Activated CD8-positive, alpha-beta memory T cell treated with anti-CD3 and anti-CD28 coated beads, Interleukin-2, amount 50 U/mL, for 24 hours (primary cell): ENCODE measurements around the gene SEL1L2.

ENCODE experiments used
- DNase-seq: peaks from one replicate; pipeline ENCODE4 v3.0.0-alpha.2; 2020; ENCODE audit errors: extremely low read depth

SEL1L2 gene

GRCh38 chr20:13928901-13929300 is 61.5 kb downstream of the SEL1L2 start:
- DNase-seq = no peak

DNA sequence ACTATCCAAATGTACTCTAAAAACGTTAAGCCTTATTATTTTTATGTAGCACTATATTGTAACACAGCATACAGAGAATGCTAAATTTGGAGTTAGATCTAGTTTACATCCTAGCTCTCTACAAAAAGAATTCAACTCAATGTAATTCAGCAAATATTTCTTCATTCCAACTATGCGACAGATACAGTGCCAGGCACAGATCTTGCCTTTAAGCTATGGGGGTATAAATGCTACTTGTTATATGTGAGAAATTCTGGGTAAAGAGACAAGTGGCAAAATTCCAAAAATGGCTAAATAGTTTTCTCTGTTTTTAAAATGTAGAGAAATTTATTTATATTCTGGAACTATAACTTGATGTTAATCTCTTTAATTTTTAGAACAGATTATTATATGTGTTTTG is 63.2 kb downstream of the SEL1L2 start:
- no peak for DNase-seq

DNA sequence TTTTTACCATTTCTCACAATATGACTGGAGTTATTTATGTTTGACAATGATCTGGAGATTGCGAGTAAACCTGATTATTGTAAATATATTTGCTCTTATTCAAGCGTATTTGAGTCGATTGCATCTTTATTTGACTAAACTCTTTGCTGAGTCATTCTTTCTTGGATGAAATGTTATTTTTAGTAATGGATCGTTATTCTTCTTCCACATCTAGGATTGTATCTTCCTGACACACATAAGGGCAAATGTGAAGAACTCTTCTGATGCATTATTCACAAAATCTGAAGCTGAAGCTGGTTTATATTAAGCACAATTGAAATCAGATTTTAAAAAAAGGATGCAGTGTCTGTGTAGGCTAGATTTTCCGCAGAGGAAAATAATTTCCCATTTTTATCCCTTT is 68.2 kb downstream of the SEL1L2 start:
- DNase-seq = no peak

DNA sequence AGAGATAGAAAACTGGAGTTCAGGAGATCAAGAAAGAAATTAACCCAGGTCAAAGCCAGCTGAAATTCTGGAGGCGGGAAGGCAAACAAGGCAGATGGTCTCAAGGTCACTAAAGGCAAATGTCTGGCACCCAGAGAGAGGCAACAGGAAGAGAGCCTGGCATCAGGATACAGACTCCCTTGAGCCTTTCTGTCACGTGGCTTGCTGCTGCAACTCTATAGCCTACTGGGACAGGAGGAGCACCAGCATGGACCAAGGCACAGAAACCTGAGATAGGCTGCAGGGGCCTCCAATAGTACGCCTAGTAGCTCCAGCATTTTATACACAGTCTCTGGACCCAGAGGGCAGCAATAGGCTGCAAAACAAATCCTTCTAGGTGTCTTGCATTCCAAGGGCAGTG is 75.1 kb downstream of the SEL1L2 start:
- no peak for DNase-seq

DNA sequence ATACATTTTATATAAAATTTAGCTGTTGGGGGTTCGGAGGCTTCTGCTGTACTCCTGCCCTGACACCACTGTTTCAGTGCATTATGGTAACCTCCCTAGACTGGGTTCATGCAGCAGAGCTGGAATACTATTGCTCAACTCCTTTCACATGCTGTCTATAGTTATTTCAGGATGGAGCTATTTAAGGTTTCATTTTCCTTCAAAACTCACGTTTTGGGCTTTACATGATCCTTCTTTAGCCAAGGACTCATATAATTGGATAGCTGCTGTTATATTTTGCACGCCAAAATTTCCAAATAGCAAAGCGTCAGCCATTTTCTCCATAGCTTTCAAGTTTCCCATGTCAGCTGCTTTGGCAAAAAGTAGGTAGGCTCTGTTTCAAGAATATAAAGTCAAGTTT is 76.8 kb downstream of the SEL1L2 start:
- no peak for DNase-seq

DNA sequence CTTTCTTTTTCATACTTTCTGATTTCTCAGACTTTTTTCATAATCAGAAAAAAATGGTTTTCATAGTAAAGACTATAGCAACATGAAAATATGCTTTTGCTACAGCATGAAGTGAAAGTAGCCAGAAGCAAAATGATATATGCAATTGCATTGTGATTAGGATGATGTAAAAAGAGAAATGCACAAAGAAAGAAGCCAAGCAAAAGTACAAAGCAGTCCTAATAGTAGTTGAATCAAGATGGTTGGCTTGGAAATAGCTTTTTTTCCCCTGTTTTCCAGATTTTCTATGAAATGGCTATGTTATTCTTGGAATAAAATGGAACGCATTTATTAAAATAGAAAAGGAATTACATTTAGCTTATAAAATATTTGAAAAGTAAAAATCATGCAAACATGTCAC is 77.3 kb downstream of the SEL1L2 start:
- no peak for DNase-seq

DNA sequence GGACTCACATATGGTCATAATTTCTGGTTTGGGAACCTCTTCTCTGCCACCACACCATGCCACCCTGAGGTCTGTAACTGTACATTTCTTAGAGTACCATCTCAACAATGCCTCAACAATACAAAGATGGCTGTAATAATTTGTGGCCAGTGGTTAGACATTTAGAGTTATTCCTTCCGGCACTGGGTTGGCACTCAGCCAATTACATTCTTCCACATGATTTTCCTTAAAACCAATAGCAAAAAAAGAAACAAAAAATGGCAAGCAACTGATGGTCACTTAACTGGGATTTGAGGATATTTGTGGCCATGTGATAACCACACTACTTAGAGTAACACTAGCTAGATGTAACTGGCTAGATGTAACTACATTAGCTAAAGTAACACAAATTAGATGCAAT is 79.9 kb downstream of the SEL1L2 start:
- no peak for DNase-seq

GRCh38 chr20:13909067-13909466 is 81.3 kb downstream of the SEL1L2 start:
- no peak for DNase-seq

DNA sequence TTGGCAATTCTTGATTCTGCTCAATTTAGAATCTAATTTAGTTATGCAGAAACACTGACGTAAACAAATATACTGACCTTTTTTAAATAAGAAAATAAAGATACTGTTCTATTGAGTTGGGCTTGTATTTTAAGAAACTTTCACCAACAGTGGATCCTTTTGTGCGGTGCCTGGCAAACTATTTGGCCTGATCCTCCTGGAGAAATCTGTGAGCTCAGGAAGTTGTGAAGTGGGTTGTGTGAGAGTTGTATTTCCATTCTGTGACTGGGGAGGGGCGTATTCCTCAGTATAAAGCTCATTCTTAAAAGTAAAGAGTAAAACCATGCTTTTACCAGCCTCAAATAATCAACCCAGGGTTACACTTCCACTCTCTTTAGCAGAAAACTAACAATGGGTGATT is 85.6 kb downstream of the SEL1L2 start:
- DNase-seq = no peak

DNA sequence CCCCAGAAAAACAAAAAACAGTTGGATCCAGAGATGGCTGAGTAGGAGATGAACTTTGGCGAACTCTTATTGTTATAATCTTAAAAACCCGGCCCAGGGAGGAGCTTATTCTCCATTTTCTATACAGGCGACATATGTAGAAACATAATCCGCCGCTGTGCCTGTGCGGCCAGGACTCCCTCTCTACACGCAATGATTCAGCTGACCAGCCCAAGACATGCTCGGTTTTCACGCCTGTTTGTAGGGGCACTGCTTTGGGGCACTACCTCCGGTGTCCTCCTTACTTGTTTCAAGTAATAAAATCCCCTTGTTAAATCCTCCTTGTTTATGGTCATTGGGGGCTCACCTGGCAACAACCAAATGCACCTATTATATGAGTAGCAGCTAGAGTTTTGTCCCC is 89.9 kb downstream of the SEL1L2 start:
- DNase-seq = no peak

DNA sequence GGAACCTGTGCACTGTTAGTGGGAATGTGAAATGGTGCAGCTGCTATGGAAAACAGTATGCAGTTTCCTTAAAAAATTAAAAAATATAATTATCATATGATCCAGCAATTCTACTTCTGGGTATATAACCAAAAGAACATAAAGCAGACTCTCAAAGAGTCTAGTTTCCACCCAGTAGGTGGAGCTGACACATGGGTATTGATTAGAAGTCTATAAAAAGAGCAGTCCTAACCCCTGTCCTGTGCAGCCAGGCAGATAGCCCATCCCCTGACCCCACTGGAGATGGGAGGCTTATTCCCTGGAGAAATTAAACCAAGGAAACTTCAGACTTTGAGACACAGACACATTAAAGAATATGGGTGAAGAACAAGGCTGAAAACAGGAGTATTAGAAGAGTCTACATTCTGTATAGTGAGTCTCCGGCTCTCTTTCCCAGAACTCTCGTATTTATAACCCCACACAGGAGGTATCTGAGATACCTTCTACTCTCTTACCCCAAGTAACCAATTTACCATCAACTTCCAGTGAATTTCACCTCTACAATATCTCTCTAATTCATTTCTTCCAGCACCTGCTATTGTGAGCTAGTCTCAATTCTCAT is 92.3 kb downstream of the SEL1L2 start:
- no peak for DNase-seq

- DNase-seq = no peak
These were observed 98.8 kb downstream of the SEL1L2 start for GRCh38 chr20:13891575-13891974.

- DNase-seq = no peak
These were observed 105.6 kb downstream of the SEL1L2 start for GRCh38 chr20:13884803-13885202.

DNA sequence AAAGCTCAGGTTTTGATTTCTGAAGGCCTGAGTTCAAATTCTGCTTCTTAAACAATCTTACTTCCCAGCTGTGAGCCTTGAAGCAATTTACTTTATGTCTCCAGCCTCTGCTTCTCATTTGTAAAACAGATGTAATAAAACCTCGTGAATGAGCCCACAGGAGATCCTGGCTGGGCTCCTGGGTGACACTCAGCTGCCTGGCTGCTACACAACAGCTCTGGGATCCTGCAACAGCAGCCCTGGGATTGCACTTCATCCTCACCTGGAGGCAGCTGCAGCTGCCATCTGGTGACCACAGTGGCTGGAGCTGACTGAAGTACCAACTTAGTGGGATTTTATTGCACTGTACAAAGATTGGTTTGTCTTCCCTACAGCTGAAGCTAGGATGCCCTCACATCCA is 107.0 kb downstream of the SEL1L2 start:
- DNase-seq = no peak

DNA sequence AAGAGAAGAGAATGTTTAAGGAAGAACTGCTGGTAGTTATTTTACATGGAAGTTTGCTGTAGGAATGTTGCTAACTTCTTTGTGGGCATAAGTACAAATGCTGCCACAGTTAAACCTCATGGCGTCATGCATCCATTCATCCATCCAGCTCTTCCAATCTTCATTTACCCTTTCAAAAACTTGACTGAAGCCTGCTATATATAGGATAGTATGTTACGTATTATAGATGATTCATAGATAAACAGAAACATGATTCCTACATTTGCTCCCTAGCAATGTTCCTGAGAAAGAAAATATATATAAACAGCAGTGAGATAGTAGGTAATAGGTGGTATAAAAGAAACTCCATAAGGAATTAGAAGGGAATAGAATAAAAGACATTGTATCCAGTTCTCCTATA is 111.8 kb downstream of the SEL1L2 start:
- DNase-seq = no peak

- DNase-seq = no peak
These were observed 112.6 kb downstream of the SEL1L2 start for GRCh38 chr20:13877793-13878192.

DNA sequence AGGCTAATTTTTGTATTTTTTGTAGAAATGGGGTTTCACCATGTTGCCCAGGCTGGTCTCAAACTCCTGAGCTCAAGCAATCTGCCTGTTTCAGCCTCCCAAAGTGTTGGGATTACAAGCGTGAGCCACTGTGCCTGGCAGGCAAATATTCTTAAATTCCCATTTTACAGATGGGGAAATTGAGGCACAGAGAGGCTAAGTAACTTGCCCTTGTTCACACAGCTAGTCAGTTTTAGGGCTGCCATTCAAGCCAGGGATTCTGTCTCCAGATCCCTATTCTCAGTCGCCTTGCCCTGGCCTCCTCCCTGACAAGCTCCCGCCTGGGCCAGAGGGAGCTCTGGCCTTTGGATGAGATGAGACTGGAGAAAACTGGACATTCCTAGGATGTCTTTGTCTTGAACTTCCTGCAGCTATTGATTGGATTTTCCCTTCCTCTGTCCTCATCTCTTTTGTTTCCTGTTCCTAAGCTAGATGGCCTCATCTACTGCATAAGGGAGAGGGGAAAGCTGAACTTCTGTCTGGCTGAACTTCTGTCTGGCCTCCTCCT is 115.1 kb downstream of the SEL1L2 start:
- DNase-seq = no peak

DNA sequence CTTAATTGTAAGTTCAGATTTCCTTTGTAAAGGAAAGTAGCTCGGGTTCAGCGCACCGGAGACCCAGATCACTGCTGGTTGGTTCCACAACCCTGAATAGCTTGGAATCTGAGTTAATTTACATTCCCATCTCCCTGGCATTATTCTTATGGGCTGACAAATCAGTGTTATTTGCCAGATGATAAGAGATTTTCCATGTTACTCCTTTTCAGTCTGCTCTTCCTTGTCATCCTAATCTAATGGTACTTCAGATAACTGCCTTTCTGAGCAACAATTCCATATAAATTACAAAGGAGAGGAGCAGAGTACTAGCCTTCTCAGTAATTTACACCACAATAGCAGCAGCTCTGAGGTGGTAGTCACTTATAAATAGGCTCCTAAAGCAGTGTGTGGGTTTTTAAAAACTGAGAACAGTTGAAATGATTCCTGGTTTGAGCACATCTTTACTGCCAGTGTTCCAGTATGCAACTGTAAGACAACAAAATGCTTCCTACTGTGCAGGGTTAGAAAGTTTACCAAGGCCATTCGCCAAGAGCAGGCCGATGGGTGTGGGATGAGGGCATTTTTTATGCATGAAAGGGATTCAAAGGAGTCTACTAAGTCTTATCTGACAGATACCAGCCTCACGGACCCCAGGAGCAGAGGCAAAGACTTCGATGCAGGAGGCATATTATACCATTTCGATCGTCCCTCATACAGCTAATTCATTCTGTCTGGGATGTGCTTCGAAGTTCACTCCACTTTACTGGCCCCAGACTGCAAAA is 115.8 kb downstream of the SEL1L2 start:
- DNase-seq = no peak

DNA sequence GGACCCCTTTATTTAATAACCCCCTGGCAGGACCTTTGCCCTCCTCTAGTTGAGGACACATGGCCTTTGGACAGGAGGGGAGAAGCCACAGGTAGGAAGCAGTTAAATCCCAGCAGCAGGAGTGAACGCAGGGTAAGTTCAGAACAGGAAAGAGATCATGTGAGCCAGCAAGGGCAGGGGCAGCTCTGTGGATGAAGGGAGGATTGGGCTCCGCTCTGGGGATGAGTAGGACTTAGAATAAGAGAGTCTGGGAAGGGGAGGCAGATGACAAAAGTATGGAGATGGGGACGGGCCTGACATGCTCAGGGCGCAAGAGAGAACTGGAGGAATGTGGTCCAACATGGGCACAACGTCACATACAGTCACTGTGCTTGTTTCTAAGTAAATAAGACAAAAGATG is 116.6 kb downstream of the SEL1L2 start:
- DNase-seq = no peak

DNA sequence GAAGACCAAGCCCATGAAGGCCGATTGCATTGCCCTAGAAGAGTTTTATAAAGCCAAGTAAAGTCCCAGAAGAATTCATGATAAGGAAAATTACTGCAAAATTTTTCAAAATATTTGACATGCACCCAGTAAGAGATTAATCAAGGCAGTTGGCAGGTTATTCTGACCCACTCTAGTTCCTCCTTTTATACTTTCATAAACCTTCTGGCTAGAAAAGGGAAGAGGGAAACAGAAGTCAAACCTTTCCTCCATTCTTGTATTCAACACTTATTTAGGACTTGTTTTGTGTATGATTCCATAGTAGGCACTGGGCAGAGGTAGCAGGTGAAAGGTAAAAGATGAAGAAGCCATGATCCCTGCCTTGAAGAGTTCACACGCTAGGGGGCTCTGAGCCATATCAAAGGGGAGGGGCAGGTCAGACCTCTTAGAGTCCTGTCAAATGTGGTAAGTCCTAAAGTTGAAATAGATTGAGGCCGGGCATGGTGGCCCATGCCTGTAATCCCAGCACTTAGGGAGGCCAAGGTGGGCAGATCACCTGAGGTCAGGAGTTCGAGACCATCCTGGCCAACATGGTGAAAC is 120.2 kb downstream of the SEL1L2 start:
- no peak for DNase-seq

DNA sequence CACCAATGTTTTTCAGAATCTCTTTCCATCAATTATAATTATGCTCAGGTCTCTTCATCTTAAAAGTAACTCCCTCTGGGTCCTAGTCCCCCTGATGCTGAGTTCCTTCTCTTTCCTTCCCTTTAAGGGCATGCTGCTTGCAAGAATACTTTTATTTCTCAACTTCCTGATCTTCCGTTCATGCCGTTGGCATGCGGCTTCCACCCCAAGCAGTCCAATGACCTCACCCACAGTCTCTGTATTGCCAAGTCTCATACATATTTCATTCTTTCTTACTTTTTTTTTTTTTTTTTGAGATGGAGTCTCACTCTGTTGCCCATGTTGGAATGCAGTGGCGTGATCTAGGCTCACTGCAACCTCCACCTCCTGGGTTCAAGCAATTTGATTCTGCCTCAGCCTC is 122.1 kb downstream of the SEL1L2 start:
- no peak for DNase-seq

GRCh38 chr20:13865791-13866351 is 124.5 kb downstream of the SEL1L2 start:
- no peak for DNase-seq

DNA sequence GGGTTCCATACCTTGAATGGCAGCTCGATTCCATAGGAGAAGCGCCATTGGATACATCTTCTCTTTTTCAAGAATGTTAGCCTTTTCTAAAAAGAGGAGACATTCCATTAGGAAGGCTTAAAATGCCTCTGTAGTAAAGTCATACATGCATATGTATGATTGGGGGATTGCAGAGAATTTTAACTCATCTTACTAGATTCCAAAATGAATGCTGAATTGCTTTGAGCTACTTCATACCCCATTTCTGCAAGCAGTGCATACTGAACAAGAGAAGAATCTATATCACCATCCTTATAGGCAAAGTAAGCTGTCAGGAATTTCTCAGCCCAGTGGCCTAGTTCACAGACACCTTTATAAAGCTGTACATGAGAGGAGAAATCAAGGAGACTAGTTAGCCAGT is 125.3 kb downstream of the SEL1L2 start:
- DNase-seq = no peak
